ENCODE measurements around the gene POLR2C. TPM values are rescaled to one million over a fixed set of nuclear protein-coding genes. Genes with fewer than 3 reads are reported as not detected.

Gene POLR2C
- total RNA-seq, 2 experiments from 2014 or later = 48.6 to 61.7 TPM

GRCh38 chr16:57477531-57478202 lies 15.2 kb downstream of the POLR2C start:
- no peak overlapping the region for H3K27ac Mint-ChIP-seq
- CTCF ChIA-PET = interaction anchor here (1.4 to 4.4 kb wide), 3 partner anchors 15 to 60 kb away, joined by 3 to 22 read pairs (median 17); partner anchors contain the start of gene POLR2C
- H3K27me3 Mint-ChIP-seq = no peaks in the 10 kb centered on the region
- peaks cover 16% of the 10 kb centered on the region for H3K4me1 Mint-ChIP-seq
- DNase-seq (no peak), ATAC-seq (no peak)
- H3K36me3 Mint-ChIP-seq = no peaks in the 10 kb centered on the region
- H3K9me3 Mint-ChIP-seq (ENCODE audit: low read depth) = no peaks in the 10 kb centered on the region
- H3K4me3 Mint-ChIP-seq = no peak overlapping the region

- CTCF ChIA-PET = interaction anchor here (1.4 to 4.4 kb wide), 3 partner anchors 16 to 59 kb away, joined by 3 to 22 read pairs (median 17); partner anchors contain the start of gene POLR2C
- peaks cover 16% of the 10 kb centered on the region for H3K4me1 Mint-ChIP-seq
- ATAC-seq (no peak), DNase-seq (no peak)
- no peaks in the 10 kb centered on the region for H3K27me3 Mint-ChIP-seq
- no peak overlapping the region for H3K4me3 Mint-ChIP-seq
- no peak overlapping the region for H3K27ac Mint-ChIP-seq
- no peaks in the 10 kb centered on the region for H3K9me3 Mint-ChIP-seq (ENCODE audit: low read depth)
- H3K36me3 Mint-ChIP-seq = no peaks in the 10 kb centered on the region
Observed at GRCh38 chr16:57478396-57479204, 16.1 kb downstream of the POLR2C start.

GRCh38 chr16:57479205-57479975 lies 16.9 kb downstream of the POLR2C start:
- CTCF ChIA-PET = no interaction called here
- no peak overlapping the region for H3K27ac Mint-ChIP-seq
- peaks cover 16% of the 10 kb centered on the region for H3K4me1 Mint-ChIP-seq
- no peaks in the 10 kb centered on the region for H3K36me3 Mint-ChIP-seq
- H3K4me3 Mint-ChIP-seq = no peak overlapping the region
- no peaks in the 10 kb centered on the region for H3K9me3 Mint-ChIP-seq (ENCODE audit: low read depth)
- DNase-seq (no peak), ATAC-seq (no peak)
- no peaks in the 10 kb centered on the region for H3K27me3 Mint-ChIP-seq

GRCh38 chr16:57479976-57480753 lies 17.7 kb downstream of the POLR2C start:
- ATAC-seq = no peak
- no peaks in the 10 kb centered on the region for H3K27me3 Mint-ChIP-seq
- DNase-seq = no peak
- no peaks in the 10 kb centered on the region for H3K9me3 Mint-ChIP-seq (ENCODE audit: low read depth)
- no peak overlapping the region for H3K27ac Mint-ChIP-seq
- H3K4me1 Mint-ChIP-seq = peaks cover 14% of the 10 kb centered on the region
- no peaks in the 10 kb centered on the region for H3K36me3 Mint-ChIP-seq
- H3K4me3 Mint-ChIP-seq = no peak overlapping the region
- CTCF ChIA-PET = no interaction called here

GRCh38 chr16:57480754-57481230 lies 18.3 kb downstream of the POLR2C start:
- Mint-ChIP-seq H3K36me3 (no peaks in the 10 kb centered on the region), H3K4me3 (no peak overlapping the region), H3K4me1 (peaks cover 16% of the 10 kb centered on the region), H3K27ac (no peak overlapping the region), H3K9me3 (ENCODE audit: low read depth) (no peaks in the 10 kb centered on the region), H3K27me3 (no peaks in the 10 kb centered on the region)
- no peak for DNase-seq
- no peak for ATAC-seq
- CTCF ChIA-PET = interaction anchor here (2.1 kb wide), 1 partner anchor 39 kb away, joined by 9 read pairs; no protein-coding TSS in a partner anchor

GRCh38 chr16:57481421-57481820 lies 18.9 kb downstream of the POLR2C start:
- CTCF ChIA-PET = interaction anchor here (2.1 kb wide), 1 partner anchor 38 kb away, joined by 9 read pairs; no protein-coding TSS in a partner anchor
- H3K27ac Mint-ChIP-seq = no peak overlapping the region
- H3K9me3 Mint-ChIP-seq (ENCODE audit: low read depth) = no peaks in the 10 kb centered on the region
- no peaks in the 10 kb centered on the region for H3K36me3 Mint-ChIP-seq
- peaks cover 12% of the 10 kb centered on the region for H3K4me1 Mint-ChIP-seq
- H3K4me3 Mint-ChIP-seq = no peak overlapping the region
- DNase-seq = no peak
- no peaks in the 10 kb centered on the region for H3K27me3 Mint-ChIP-seq
- no peak for ATAC-seq

- Mint-ChIP-seq H3K9me3 (ENCODE audit: low read depth) (no peaks in the 10 kb centered on the region), H3K36me3 (no peaks in the 10 kb centered on the region), H3K27ac (no peak overlapping the region), H3K27me3 (no peaks in the 10 kb centered on the region), H3K4me1 (peaks cover 19% of the 10 kb centered on the region), H3K4me3 (no peak overlapping the region)
- CTCF ChIA-PET = interaction anchor here (1.2 to 2.1 kb wide), 4 partner anchors 37 to 66 kb away, joined by 5 to 9 read pairs (median 6); no protein-coding TSS in a partner anchor
- no peak for ATAC-seq
- no peak for DNase-seq
Observed at GRCh38 chr16:57482845-57483545, 20.5 kb downstream of the POLR2C start.

GRCh38 chr16:57483725-57484514 lies 21.4 kb downstream of the POLR2C start:
- no peak overlapping the region for H3K27ac Mint-ChIP-seq
- peaks cover 3% of the 10 kb centered on the region for H3K27me3 Mint-ChIP-seq
- H3K4me3 Mint-ChIP-seq = no peak overlapping the region
- H3K9me3 Mint-ChIP-seq (ENCODE audit: low read depth) = no peaks in the 10 kb centered on the region
- DNase-seq = no peak
- no peak for ATAC-seq
- peaks cover 19% of the 10 kb centered on the region for H3K4me1 Mint-ChIP-seq
- no peaks in the 10 kb centered on the region for H3K36me3 Mint-ChIP-seq
- CTCF ChIA-PET = interaction anchor here (1.2 to 2.5 kb wide), 5 partner anchors 9 to 67 kb away, joined by 5 to 15 read pairs (median 6); partner anchors contain the start of gene POLR2C

GRCh38 chr16:57484515-57485005 lies 22.1 kb downstream of the POLR2C start:
- Mint-ChIP-seq H3K27me3 (peaks cover 3% of the 10 kb centered on the region), H3K4me1 (peaks cover 21% of the 10 kb centered on the region), H3K36me3 (no peaks in the 10 kb centered on the region), H3K27ac (no peak overlapping the region), H3K4me3 (no peak overlapping the region), H3K9me3 (ENCODE audit: low read depth) (no peaks in the 10 kb centered on the region)
- ATAC-seq = no peak
- DNase-seq = no peak
- CTCF ChIA-PET = interaction anchor here (1.5 to 3.5 kb wide), 5 partner anchors 9 to 68 kb away, joined by 3 to 21 read pairs (median 13); partner anchors contain the start of gene POLR2C

- Mint-ChIP-seq H3K27ac (no peak overlapping the region), H3K36me3 (no peaks in the 10 kb centered on the region), H3K4me1 (peaks cover 22% of the 10 kb centered on the region), H3K27me3 (peaks cover 3% of the 10 kb centered on the region), H3K9me3 (ENCODE audit: low read depth) (no peaks in the 10 kb centered on the region), H3K4me3 (peak overlapping the region; percentile 71)
- CTCF ChIA-PET = interaction anchor here (1.3 to 3.5 kb wide), 5 partner anchors 10 to 62 kb away, joined by 3 to 21 read pairs (median 13); partner anchors contain the start of gene POLR2C
- ATAC-seq (no peak), DNase-seq (no peak)
Observed at GRCh38 chr16:57485091-57485915, 22.8 kb downstream of the POLR2C start.

Measured in activated CD8-positive, alpha-beta memory T cell treated with anti-CD3 and anti-CD28 coated beads, Interleukin-2, amount 10 ng/mL, durations not matched to agents 7 days and 5 days (primary cell).